Activated T-cell treated with anti-CD3 and anti-CD28 coated beads for 48 hours (primary cell): ENCODE results near the gene ACVR1.
"Not testable (repeated sequence)": the region's sequence is repeated elsewhere in the genome, so short reads cannot be mapped to it uniquely, and the experiment has no call there.

ENCODE experiments used
- DNase-seq: peaks from one replicate; pipeline ENCODE4 v3.0.0-alpha.2; 2020; ENCODE audit warnings: low read depth

Gene ACVR1

GRCh38 chr2:157826644-157827043 is 49.5 kb downstream of the ACVR1 start:
- not testable (repeated sequence) for DNase-seq

GRCh38 chr2:157825885-157826284 is 50.2 kb downstream of the ACVR1 start:
- DNase-seq = no peak

GRCh38 chr2:157822993-157823392 is 53.1 kb downstream of the ACVR1 start:
- DNase-seq = no peak

- no peak for DNase-seq
Observed at GRCh38 chr2:157822533-157822932, 53.6 kb downstream of the ACVR1 start.

GRCh38 chr2:157821519-157822131 is 54.5 kb downstream of the ACVR1 start:
- no peak for DNase-seq

- no peak for DNase-seq
Observed at GRCh38 chr2:157820193-157820592, 55.9 kb downstream of the ACVR1 start.

- DNase-seq = no peak
Observed at GRCh38 chr2:157819761-157820160, 56.4 kb downstream of the ACVR1 start.

GRCh38 chr2:157818227-157818626 is 57.9 kb downstream of the ACVR1 start:
- DNase-seq = no peak

GRCh38 chr2:157815421-157815820 is 60.7 kb downstream of the ACVR1 start:
- DNase-seq = no peak

GRCh38 chr2:157813467-157813866 is 62.7 kb downstream of the ACVR1 start:
- no peak for DNase-seq

- DNase-seq = no peak
Observed at GRCh38 chr2:157810037-157810436, 66.1 kb downstream of the ACVR1 start.

- no peak for DNase-seq
Observed at GRCh38 chr2:157809212-157809611, 66.9 kb downstream of the ACVR1 start.

- DNase-seq = no peak
Observed at GRCh38 chr2:157808421-157808820, 67.7 kb downstream of the ACVR1 start.

- DNase-seq = no peak
Observed at GRCh38 chr2:157806426-157807077, 69.6 kb downstream of the ACVR1 start.

GRCh38 chr2:157805519-157805918 is 70.6 kb downstream of the ACVR1 start:
- DNase-seq = no peak

- no peak for DNase-seq
Observed at GRCh38 chr2:157804355-157804754, 71.8 kb downstream of the ACVR1 start.

GRCh38 chr2:157803952-157804351 is 72.2 kb downstream of the ACVR1 start:
- DNase-seq = no peak

GRCh38 chr2:157803476-157803875 is 72.7 kb downstream of the ACVR1 start:
- DNase-seq = no peak

GRCh38 chr2:157800838-157801495 is 75.2 kb downstream of the ACVR1 start:
- DNase-seq = no peak

- no peak for DNase-seq
Observed at GRCh38 chr2:157793053-157793612, 83.0 kb downstream of the ACVR1 start.

- no peak for DNase-seq
Observed at GRCh38 chr2:157792335-157793052, 83.6 kb downstream of the ACVR1 start.

GRCh38 chr2:157790780-157791179 is 85.3 kb downstream of the ACVR1 start:
- DNase-seq = no peak
